NCI-H82 (cell line): ENCODE results near the gene ZNF281.
"Not testable (repeated sequence)": the region's sequence is repeated elsewhere in the genome, so short reads cannot be mapped to it uniquely, and the experiment has no call there.

Experiments
- DNase-seq: peaks from one replicate; lab custom pipeline; 2025; lab: John Stamatoyannopoulos, UW

Gene ZNF281

DNA sequence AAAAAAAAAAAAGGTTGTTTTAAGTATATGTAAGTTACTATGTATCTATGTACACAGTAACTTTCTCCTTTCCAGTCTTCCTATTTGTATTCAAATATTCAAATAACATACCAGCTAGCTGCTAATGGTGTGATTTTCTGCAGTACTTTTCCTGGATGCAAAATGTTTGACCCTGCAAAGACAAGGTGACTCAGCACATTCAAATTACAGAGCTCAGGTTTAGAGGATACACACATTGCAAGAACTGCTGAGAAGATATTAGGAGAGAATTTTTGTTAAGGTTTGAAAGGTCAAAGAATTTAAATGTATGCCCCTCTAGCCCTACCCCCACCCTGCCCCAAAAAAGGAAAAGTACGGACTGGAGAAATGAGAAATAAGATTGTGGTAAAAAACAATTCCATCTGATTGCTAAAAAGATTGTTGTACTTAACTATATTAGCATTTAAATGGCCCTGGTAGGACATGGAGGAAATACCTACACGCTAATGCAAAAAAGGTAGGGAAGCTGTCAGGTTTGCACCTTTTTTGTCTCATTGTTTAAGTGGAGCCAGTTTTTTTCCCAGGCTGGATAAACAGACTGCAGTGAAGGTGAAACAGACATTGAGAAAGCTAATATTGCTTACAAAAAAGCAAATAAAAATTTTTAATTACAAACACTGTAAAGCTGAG, 45.6 kb downstream of the ZNF281 start:
- DNase-seq, result no peak

GRCh38 chr1:200363264-200363933, 46.4 kb downstream of the ZNF281 start:
- no peak for DNase-seq

- no peak for DNase-seq
Measured at GRCh38 chr1:200362421-200362820, 47.4 kb downstream of the ZNF281 start.

- DNase-seq, result no peak
Measured at GRCh38 chr1:200359610-200360163, 50.1 kb downstream of the ZNF281 start.

GRCh38 chr1:200357925-200358324, 51.9 kb downstream of the ZNF281 start:
- not testable (repeated sequence) for DNase-seq

- DNase-seq, result no peak
Measured at GRCh38 chr1:200355801-200356200, 54.0 kb downstream of the ZNF281 start.
